ENCODE data around the gene PHEX. TPM values are rescaled to one million over a fixed set of nuclear protein-coding genes. Genes with fewer than 3 reads are reported as not detected.
A peak's percentile ranks its signal among the peaks of the same experiment; 100 is the strongest.

PHEX gene
- total RNA-seq, 1 donor from 2014 or later = 0.93 TPM

GRCh38 chrX:22078117-22078516 lies 46.0 kb downstream of the PHEX start:
- Histone ChIP-seq H3K4me3 (no peak overlapping the region), H3K27me3 (no peaks in the 10 kb centered on the region), H3K36me3 (no peaks in the 10 kb centered on the region), H3K27ac (no peak overlapping the region), H3K4me1 (no peaks in the 10 kb centered on the region), H3K9me3 (no peaks in the 10 kb centered on the region)
- TF ChIP-seq CTCF (IDR thresholded peaks at IDR 0.05) = no peak
- DNase-seq (no peak), ATAC-seq (no peak)
- intact Hi-C loops (cut with DNase I) = no loop called here

GRCh38 chrX:22081475-22082092 lies 49.5 kb downstream of the PHEX start:
- Histone ChIP-seq H3K4me3 (no peak overlapping the region), H3K9me3 (no peaks in the 10 kb centered on the region), H3K27me3 (no peaks in the 10 kb centered on the region), H3K27ac (no peak overlapping the region), H3K4me1 (no peaks in the 10 kb centered on the region), H3K36me3 (no peaks in the 10 kb centered on the region)
- peak; percentile 59 for TF ChIP-seq CTCF (IDR thresholded peaks at IDR 0.05)
- peak; percentile 71 for ATAC-seq
- DNase-seq = peak; percentile 63
- intact Hi-C loops (cut with DNase I) = no loop called here

GRCh38 chrX:22086003-22086402 lies 53.9 kb downstream of the PHEX start:
- ATAC-seq (no peak), DNase-seq (no peak)
- H3K9me3 ChIP-seq = no peaks in the 10 kb centered on the region
- H3K4me1 ChIP-seq = no peaks in the 10 kb centered on the region
- no peaks in the 10 kb centered on the region for H3K36me3 ChIP-seq
- no peak overlapping the region for H3K4me3 ChIP-seq
- H3K27ac ChIP-seq = no peak overlapping the region
- no peaks in the 10 kb centered on the region for H3K27me3 ChIP-seq
- intact Hi-C loops (cut with DNase I) = no loop called here
- no peak for TF ChIP-seq CTCF (IDR thresholded peaks at IDR 0.05)

GRCh38 chrX:22087011-22087557 lies 55.0 kb downstream of the PHEX start:
- no peaks in the 10 kb centered on the region for H3K9me3 ChIP-seq
- H3K27me3 ChIP-seq = no peaks in the 10 kb centered on the region
- no peaks in the 10 kb centered on the region for H3K4me1 ChIP-seq
- no peak overlapping the region for H3K4me3 ChIP-seq
- no peak for DNase-seq
- intact Hi-C loops (cut with DNase I) = no loop called here
- H3K27ac ChIP-seq = no peak overlapping the region
- H3K36me3 ChIP-seq = no peaks in the 10 kb centered on the region
- ATAC-seq = no peak
- no peak for TF ChIP-seq CTCF (IDR thresholded peaks at IDR 0.05)

GRCh38 chrX:22088326-22088725 lies 56.2 kb downstream of the PHEX start:
- H3K27ac ChIP-seq = no peak overlapping the region
- intact Hi-C loops (cut with DNase I) = no loop called here
- no peaks in the 10 kb centered on the region for H3K4me1 ChIP-seq
- DNase-seq (no peak), ATAC-seq (no peak)
- H3K36me3 ChIP-seq = no peaks in the 10 kb centered on the region
- H3K27me3 ChIP-seq = no peaks in the 10 kb centered on the region
- H3K4me3 ChIP-seq = no peak overlapping the region
- no peaks in the 10 kb centered on the region for H3K9me3 ChIP-seq
- TF ChIP-seq CTCF (IDR thresholded peaks at IDR 0.05) = no peak

All from upper lobe of right lung (tissue), 1 donor.